Breast epithelium (tissue), 4 donors: Measurements from ENCODE around the gene DCX. TPM values are rescaled to one million over a fixed set of nuclear protein-coding genes. Genes with fewer than 3 reads are reported as not detected.

ENCODE experiments used
- DNase-seq, 2 donors: peaks; one replicate each; pipeline ENCODE4 v3.0.0-alpha.2; 2019; ENCODE audit warnings: low spot score in 2 of 2
- H3K27ac ChIP-seq, 2 donors: fragments of 200-600 bp; sonication (generic) in 1 of 2; one replicate each; pipeline ENCODE4 v1.5.1; 2016 to 2019; ENCODE audit warnings: mild to moderate bottlenecking in 1 of 2
- H3K27me3 ChIP-seq, 2 donors: fragments of 200-600 bp; sonication (generic) in 1 of 2; one replicate each; pipeline versions ENCODE4 v1.5.1 to v1.6.0; 2017 to 2019; ENCODE audit warnings: control low read depth in 1 of 2, mild to moderate bottlenecking in 1 of 2
- H3K36me3 ChIP-seq: fragments of 200-600 bp; one replicate; pipeline ENCODE4 v1.5.1; 2019
- H3K4me1 ChIP-seq, 2 donors: fragments of 200-600 bp; sonication (generic); one replicate each; pipeline ENCODE4 v1.5.1; 2016 to 2019; ENCODE audit warnings: control low read depth in 1 of 2
- H3K4me3 ChIP-seq, 3 donors: fragments of 200-600 bp; sonication (generic); 1 replicate in 2 of 3; 2 replicates in 1 of 3; pipeline ENCODE4 v1.5.1; 2016 to 2019; ENCODE audit warnings: mild to moderate bottlenecking in 3 of 3, moderate library complexity in 2 of 3
- H3K9me3 ChIP-seq, 2 donors: fragments of 200-600 bp; sonication (generic) in 1 of 2; one replicate each; pipeline ENCODE4 v1.5.1; 2016 to 2019; ENCODE audit warnings: control low read depth in 1 of 2
- POLR2A ChIP-seq: fragments of 450-650 bp; IDR thresholded peaks from one replicate; pipeline ENCODE4 v1.6.1; 2016; ENCODE audit warnings: antibody characterized with exemption, mild to moderate bottlenecking, moderate library complexity
- POLR2AphosphoS5 ChIP-seq, 3 donors: sonication (generic); formaldehyde crosslinking; IDR thresholded peaks; one replicate each; pipeline ENCODE4 v1.6.1; 2017; ENCODE audit warnings: antibody characterized with exemption in 3 of 3
- intact Hi-C: fragments of 100-400 bp; cut with DNase I; formaldehyde crosslinking; loops from one replicate; pipeline ENCODE4 v1.15.1; 2023; ENCODE audit warnings: low total_unique reads
- total RNA-seq, 3 donors: library from RNA; depleted of rRNA; stranded (reverse); fragments of >200 nt; gene quantifications; one replicate each; pipeline ENCODE4 v1.1.0, GENCODE V29; 2016
- TF ChIP-seq, protein P1 (sequence below), 3 donors: fragments of 450-650 bp; IDR thresholded peaks; one replicate each; pipeline ENCODE4 v1.5.1; 2016 to 2017; ENCODE audit warnings: antibody characterized with exemption in 3 of 3, mild to moderate bottlenecking in 3 of 3, moderate library complexity in 3 of 3

The DCX gene
- total RNA-seq, 3 donors from 2014 or later: 0.33 to 0.44 TPM; not detected in 1

DNA sequence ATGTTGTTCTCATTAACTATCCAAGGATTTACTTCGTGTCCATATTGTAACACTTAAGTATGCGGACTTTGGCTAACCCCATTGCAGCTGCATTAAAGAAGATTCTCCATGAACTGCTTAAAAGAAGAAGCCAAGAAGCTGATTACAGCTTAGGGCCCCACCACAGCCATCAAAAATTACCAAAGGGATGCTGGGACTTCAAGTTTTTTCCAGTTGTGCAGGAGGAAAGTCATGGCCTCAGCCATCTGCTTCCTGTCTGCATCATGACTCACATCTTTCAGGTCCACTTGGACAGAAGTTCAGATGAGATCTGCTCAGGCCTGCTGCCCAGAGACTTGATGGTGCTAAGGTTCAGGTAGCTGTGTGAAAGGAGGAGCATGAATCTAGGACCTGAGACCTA is 102.9 kb downstream of the DCX start:
- TF ChIP-seq POLR2A (no peak), POLR2AphosphoS5 (IDR thresholded peaks at IDR 0.05) (no peak)
- TF ChIP-seq, protein P1, sequence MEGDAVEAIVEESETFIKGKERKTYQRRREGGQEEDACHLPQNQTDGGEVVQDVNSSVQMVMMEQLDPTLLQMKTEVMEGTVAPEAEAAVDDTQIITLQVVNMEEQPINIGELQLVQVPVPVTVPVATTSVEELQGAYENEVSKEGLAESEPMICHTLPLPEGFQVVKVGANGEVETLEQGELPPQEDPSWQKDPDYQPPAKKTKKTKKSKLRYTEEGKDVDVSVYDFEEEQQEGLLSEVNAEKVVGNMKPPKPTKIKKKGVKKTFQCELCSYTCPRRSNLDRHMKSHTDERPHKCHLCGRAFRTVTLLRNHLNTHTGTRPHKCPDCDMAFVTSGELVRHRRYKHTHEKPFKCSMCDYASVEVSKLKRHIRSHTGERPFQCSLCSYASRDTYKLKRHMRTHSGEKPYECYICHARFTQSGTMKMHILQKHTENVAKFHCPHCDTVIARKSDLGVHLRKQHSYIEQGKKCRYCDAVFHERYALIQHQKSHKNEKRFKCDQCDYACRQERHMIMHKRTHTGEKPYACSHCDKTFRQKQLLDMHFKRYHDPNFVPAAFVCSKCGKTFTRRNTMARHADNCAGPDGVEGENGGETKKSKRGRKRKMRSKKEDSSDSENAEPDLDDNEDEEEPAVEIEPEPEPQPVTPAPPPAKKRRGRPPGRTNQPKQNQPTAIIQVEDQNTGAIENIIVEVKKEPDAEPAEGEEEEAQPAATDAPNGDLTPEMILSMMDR (IDR thresholded peaks at IDR 0.05): no peak
- intact Hi-C loops: no loop called here
- no peak overlapping the region for H3K4me3 ChIP-seq

DNA sequence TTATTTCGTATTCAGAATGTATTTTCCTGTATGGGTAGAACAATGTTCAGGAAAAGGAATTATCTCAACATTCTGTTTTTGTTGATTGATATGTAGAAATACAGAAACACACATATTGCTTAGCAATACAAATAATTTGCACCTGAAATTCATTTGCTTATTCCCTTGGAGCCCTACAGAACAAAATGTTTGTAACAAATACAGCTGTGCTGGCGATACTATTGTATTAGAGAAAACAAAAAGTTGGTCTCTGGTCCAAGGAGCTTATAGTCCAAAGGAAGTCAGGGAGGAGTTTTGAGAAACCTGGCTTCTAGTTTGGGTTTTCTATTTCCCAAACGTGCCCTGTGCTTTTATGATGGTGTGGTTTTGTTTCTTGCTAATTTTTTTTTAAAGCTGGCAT is 104.0 kb downstream of the DCX start:
- H3K36me3 ChIP-seq: no peaks in the 10 kb centered on the region
- TF ChIP-seq, protein P1 (IDR thresholded peaks at IDR 0.05): no peak
- TF ChIP-seq POLR2AphosphoS5 (IDR thresholded peaks at IDR 0.05): no peak
- no peak for TF ChIP-seq POLR2A
- intact Hi-C loops: no loop called here

More for the DNA sequence above, 102.9 kb downstream of the DCX start:
- Histone ChIP-seq H3K36me3 (no peaks in the 10 kb centered on the region), H3K9me3 (no peaks in the 10 kb centered on the region), H3K4me1 (no peaks in the 10 kb centered on the region), H3K27me3 (peaks cover 0 to 46% of the 10 kb centered on the region in 2 donors), H3K27ac (peak overlapping the region in 1 of 2 donors; percentile 2)
- DNase-seq: no peak

DNA sequence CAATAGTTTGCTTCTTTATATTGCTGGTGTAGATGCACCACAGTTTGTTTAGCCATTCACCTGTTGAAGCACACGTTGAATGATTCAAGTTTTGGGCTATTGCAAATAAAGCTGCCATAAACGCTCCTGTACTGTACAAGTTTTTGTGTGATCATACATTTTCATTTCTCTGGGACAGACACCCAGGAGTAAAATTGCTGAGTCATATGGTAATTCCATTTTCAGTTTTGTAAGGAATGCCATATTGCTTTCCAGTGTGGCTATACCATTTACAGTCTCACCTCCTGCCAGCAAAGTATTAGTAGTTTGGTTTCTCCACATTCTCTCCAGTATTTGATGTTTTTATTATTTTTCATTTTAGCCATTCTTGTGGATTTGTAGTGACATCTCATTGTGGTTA is 109.7 kb downstream of the DCX start:
- no peak overlapping the region for H3K27ac ChIP-seq
- no peak overlapping the region for H3K4me3 ChIP-seq
- H3K4me1 ChIP-seq: no peaks in the 10 kb centered on the region
- H3K36me3 ChIP-seq: no peaks in the 10 kb centered on the region
- no peak for DNase-seq
- TF ChIP-seq POLR2AphosphoS5 (IDR thresholded peaks at IDR 0.05) (no peak), POLR2A (no peak)
- TF ChIP-seq, protein P1 (IDR thresholded peaks at IDR 0.05): no peak
- peaks cover 0 to 48% of the 10 kb centered on the region in 2 donors for H3K27me3 ChIP-seq
- no peaks in the 10 kb centered on the region for H3K9me3 ChIP-seq
- intact Hi-C loops: no loop called here

More for the DNA sequence above, 104.0 kb downstream of the DCX start:
- Histone ChIP-seq H3K4me3 (no peak overlapping the region), H3K27me3 (peaks cover 0 to 43% of the 10 kb centered on the region in 2 donors), H3K4me1 (no peaks in the 10 kb centered on the region), H3K27ac (no peak overlapping the region), H3K9me3 (no peaks in the 10 kb centered on the region)
- DNase-seq: no peak

DNA sequence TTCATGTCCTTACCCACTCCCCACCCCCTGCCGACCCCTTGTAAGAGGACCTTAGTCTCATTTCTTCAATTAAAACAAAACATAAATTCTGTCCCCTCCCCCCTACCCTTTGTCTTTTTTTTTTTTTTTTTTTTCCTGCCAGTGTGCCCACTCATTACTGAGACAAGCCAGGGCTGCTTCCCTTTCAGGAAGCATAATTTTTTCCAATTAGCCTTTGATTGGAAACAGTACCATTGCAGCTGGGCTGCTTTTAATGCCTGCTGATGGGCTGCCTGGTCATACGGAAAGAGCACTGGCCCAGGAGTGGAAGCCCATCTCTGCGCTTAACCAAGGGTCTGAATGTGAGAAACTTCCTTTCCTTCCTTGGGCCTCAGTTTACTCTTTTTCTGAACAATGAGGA is 123.2 kb downstream of the DCX start:
- no peak for TF ChIP-seq POLR2AphosphoS5 (IDR thresholded peaks at IDR 0.05)
- no peak for TF ChIP-seq POLR2A
- TF ChIP-seq, protein P1 (IDR thresholded peaks at IDR 0.05): no peak
- H3K9me3 ChIP-seq: no peaks in the 10 kb centered on the region
- DNase-seq: no peak
- H3K4me1 ChIP-seq: no peaks in the 10 kb centered on the region
- H3K36me3 ChIP-seq: no peaks in the 10 kb centered on the region
- H3K27ac ChIP-seq: no peak overlapping the region
- H3K4me3 ChIP-seq: no peak overlapping the region
- intact Hi-C loops: no loop called here
- H3K27me3 ChIP-seq: peaks cover 0 to 63% of the 10 kb centered on the region in 2 donors

DNA sequence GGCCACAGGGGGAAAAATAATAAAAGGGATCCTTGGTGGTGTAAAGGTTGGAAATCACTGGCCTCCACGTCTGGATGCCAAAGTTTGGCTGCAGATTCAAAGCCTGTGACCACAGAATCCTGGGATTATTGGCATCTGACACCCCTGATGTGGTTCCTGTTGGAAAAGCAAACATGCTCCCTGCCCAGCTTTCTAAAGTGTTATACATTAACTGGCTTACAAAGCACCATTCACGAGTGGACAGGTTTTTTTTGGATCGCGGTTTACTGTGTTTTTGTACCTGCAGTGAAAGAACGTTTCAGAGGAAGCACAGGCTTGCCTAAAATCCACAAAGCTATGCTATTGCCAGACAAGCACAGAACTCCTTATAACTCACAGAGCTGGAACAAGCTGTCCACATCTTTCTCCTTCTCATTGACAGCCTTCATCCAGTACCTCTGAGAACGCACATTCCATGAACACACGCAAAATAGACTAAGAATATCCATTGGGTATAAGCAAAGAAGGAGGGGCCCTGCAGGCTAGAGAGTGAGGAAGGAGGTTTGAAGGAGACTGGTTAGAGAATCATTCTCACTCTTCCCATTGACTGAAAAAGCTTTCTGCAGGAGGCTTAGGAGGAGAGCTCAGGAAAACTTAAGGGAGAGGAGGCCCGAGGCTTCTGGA is 127.2 kb downstream of the DCX start:
- H3K27ac ChIP-seq: no peak overlapping the region
- intact Hi-C loops: no loop called here
- DNase-seq: no peak
- no peaks in the 10 kb centered on the region for H3K4me1 ChIP-seq
- no peaks in the 10 kb centered on the region for H3K36me3 ChIP-seq
- peaks cover 0 to 37% of the 10 kb centered on the region in 2 donors for H3K27me3 ChIP-seq
- no peak overlapping the region for H3K4me3 ChIP-seq
- no peak for TF ChIP-seq POLR2AphosphoS5 (IDR thresholded peaks at IDR 0.05)
- no peak for TF ChIP-seq POLR2A
- TF ChIP-seq, protein P1 (IDR thresholded peaks at IDR 0.05): no peak
- H3K9me3 ChIP-seq: no peaks in the 10 kb centered on the region
